GM12801 (cell line): ENCODE measurements around the gene CLMP.

ENCODE experiments used
- TF ChIP-seq, protein P1 (sequence below): IDR thresholded peaks from one replicate; pipeline ENCODE4 v1.5.1; 2011; ENCODE audit warnings: control low read depth; ENCODE audit not compliant: insufficient read length; ENCODE audit errors: extremely low read depth

CLMP gene

DNA sequence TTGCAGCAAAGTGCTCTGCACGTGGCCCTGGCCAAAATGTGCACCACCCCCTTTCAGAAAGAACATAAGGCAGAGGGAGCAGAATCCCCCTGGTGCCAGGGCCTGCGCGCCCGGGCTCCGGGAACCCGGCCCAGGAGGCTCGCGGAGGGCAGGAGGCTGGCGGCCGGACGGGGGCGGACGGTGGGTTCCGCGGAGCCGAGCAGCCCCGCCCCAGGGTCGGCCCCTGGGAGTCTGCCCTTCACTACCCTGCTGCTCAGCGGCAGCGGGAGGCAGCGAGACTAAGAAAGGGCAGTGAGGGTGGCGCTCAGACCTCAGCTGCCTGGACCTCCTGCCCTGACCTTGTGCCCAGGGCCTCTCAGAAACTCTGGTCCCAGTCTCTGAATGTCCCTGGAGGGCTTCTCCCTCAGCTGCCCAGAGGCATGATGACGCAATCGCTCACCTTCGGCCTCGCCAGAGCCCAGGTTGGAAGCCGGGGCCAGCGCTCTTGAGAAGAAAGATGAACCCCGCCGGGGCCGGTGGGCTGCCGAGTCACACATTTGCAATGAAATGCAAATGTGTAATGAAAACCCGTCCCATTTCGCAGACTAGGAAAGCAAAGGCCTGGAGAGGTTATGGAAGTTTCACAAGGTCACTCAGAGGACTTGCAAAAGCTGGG, 1.1 kb upstream of the CLMP start:
- TF ChIP-seq, protein P1, sequence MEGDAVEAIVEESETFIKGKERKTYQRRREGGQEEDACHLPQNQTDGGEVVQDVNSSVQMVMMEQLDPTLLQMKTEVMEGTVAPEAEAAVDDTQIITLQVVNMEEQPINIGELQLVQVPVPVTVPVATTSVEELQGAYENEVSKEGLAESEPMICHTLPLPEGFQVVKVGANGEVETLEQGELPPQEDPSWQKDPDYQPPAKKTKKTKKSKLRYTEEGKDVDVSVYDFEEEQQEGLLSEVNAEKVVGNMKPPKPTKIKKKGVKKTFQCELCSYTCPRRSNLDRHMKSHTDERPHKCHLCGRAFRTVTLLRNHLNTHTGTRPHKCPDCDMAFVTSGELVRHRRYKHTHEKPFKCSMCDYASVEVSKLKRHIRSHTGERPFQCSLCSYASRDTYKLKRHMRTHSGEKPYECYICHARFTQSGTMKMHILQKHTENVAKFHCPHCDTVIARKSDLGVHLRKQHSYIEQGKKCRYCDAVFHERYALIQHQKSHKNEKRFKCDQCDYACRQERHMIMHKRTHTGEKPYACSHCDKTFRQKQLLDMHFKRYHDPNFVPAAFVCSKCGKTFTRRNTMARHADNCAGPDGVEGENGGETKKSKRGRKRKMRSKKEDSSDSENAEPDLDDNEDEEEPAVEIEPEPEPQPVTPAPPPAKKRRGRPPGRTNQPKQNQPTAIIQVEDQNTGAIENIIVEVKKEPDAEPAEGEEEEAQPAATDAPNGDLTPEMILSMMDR: no peak

DNA sequence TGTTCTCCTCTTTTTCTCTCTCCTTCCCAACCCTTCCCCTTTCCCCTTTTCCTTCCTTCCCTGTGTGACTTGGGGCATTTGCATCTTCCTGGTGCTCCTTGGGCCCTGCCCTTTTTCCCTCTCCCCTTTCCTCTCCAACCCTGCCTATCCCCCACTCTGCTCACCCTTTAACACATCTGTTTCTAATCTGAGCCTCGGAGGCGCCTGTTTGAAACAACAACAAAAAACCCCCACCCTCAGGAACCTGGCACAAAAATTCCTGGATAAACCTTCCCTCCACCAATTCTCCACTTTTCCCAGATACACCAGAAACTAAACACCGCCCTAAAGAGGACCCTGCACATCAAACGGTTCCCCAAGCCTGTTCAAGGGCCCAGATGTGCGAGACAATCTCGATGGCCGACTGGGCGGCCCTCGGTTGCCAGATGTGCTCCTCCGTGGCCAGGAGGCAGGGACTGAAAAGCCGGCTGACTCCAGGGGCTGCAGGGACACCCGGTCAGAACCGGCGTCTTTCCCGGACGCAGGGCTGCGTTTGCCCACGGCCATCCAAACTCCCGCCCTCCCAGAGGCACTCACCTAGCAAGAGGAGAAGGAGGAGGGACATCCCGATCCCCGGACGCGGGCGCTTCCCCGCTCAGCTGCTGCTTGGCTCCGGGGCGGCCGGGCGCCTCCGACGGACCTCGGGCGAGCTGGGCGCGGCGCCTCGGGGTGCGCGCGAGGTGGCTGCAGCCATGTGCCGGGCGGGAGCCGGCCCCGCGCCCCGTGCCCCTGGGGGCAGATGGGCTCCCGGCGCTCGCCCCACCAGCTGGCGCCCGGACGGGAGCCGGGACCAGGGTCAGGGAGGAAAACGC, 486 bp downstream of the CLMP start:
- TF ChIP-seq, protein P1: no peak

DNA sequence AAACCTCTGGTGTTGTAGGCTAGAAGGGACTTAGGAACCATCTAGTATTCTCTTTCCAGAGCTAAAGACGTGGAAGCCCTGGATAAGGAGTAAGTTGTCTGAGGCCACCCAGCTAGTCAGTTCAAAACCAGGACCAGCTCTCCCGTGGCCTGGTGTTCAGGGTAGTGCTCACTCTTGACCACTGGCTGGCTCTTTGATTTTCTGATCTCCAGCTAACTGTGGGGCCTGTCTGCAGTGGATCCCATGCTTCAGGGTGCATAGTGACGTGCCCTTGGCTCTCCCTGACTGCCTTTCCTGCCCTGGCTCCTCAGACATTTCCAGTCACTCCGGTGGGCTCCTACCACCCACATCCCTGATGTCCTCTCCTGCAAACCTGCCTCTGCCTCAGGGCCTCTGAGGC, 1.3 kb downstream of the CLMP start:
- TF ChIP-seq, protein P1: no peak

DNA sequence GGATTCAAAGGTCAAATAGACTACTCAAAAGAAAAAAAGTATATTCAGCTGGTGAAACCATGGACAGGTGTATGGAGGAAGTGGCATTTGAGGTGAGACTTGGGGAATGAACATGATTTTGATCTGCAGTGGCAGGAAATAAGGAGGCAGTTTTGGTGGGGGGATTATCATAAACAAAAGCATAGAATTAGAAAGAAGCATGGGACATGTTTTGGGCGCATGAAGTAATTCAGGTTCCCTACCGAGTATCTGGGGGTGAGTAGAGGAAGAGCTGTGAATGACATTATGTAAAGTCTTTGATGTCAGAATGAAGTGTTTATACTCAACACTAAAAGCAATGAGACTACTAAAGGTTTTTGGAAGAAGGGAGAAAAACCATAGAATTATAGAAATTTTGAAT, 3.1 kb downstream of the CLMP start:
- TF ChIP-seq, protein P1: no peak

DNA sequence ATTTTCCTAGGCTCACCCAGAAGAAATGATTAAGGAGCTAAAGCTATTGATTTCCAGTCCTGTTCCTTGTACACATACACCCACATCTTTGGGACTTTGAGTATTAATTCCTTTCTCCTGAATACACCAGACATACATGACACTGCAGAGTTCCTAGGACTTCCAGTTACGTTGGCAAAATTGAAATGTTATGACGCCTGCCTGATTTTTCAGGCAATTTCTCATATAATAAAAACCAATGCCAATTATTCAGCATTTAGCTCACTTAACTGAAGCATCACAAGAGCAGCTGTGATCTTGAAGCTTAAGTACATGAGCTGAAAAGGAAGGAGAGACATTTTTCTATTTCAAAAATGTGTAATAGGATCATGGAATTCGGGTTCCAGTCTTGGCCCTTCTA, 4.5 kb downstream of the CLMP start:
- TF ChIP-seq, protein P1: no peak

DNA sequence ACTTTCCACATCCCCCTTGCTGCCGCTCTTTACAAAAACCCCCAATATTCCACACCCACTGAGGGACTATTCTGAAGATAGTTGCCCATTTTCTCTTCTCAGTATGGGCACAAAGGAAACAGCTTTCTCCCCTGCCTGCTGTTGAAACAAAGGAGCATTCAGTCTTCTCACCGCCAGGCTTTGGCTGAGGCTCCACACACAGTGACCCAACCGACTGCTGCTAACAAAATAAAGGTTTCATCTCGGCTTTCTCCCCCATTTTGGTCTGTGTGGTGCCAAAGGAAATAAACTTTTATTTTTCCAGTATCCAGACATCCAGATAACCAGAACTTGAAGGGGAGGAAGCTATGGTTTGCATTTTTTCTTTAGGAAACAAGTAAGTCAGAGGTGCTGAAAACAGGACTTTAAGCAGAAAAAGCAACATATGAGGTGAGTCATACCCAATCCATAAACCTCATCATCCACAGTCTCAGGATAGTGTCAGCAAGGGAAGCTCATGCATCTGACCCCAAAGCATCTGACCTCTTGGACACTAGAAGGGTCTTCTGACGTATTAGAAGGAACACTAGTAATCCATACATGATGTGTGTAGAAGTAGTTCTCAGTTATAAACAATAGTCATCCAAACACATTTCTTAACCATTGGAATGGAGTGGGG, 6.4 kb downstream of the CLMP start:
- TF ChIP-seq, protein P1: no peak
